ENCODE measurements around the gene KRT36. TPM values are rescaled to one million over a fixed set of nuclear protein-coding genes. Genes with fewer than 3 reads are reported as not detected.

KRT36 gene
- polyA plus RNA-seq (2011; rRNA removed): not detected in 2 replicates
- polyA minus RNA-seq (2011; rRNA and poly(A)+ RNA removed): not detected in 2 replicates

- DNase-seq (ENCODE audit: low read depth, low spot score): no peak
- Histone ChIP-seq H3K9me3 (ENCODE audit: control insufficient read depth, insufficient read depth, low read length) (peaks cover 6% of the 10 kb centered on the region; the same call in 1 of the 2 replicates), H3K27ac (ENCODE audit: low read depth, low read length) (no peak within 1 kb of the TSS), H3K27me3 (ENCODE audit: control insufficient read depth, insufficient read depth, low read length) (no peaks in the 10 kb centered on the region), H3K4me3 (ENCODE audit: low read depth, low read length) (no peak within 1 kb of the TSS)
- ChIA-PET POLR2A (no interaction called here), CTCF (no interaction called here)
- TF ChIP-seq CTCF (IDR thresholded peaks at IDR 0.05; ENCODE audit: low read depth, low read length): no peak
Observed at GRCh38 chr17:41489531-41489930, at the start of gene KRT36. TSS of gene KRT36 (minus strand) at chr17:41489910. CDS start at chr17:41489864, 46 bp downstream.

GRCh38 chr17:41539071-41539492, 49.4 kb upstream of the KRT36 start:
- H3K27ac ChIP-seq (ENCODE audit: low read depth, low read length): peak overlapping the region; percentile 61
- ChIA-PET CTCF (interaction anchor here (1.0 to 6.6 kb wide), 5 partner anchors 10 to 682 kb away, joined by 3 to 60 read pairs (median 5); no protein-coding TSS in a partner anchor), POLR2A (interaction anchor here (0.6 kb wide), 1 partner anchor 1016 kb away, joined by 3 read pairs; no protein-coding TSS in a partner anchor)
- no peaks in the 10 kb centered on the region for H3K27me3 ChIP-seq (ENCODE audit: control insufficient read depth, insufficient read depth, low read length)
- TF ChIP-seq CTCF (IDR thresholded peaks at IDR 0.05; ENCODE audit: low read depth, low read length): no peak
- H3K9me3 ChIP-seq (ENCODE audit: control insufficient read depth, insufficient read depth, low read length): no peaks in the 10 kb centered on the region; the same call in 1 of the 2 replicates
- DNase-seq (ENCODE audit: low read depth, low spot score): no peak
- no peak overlapping the region for H3K4me3 ChIP-seq (ENCODE audit: low read depth, low read length)

- Histone ChIP-seq H3K4me3 (ENCODE audit: low read depth, low read length) (no peak overlapping the region), H3K9me3 (ENCODE audit: control insufficient read depth, insufficient read depth, low read length) (no peaks in the 10 kb centered on the region; the same call in 1 of the 2 replicates), H3K27me3 (ENCODE audit: control insufficient read depth, insufficient read depth, low read length) (no peaks in the 10 kb centered on the region), H3K27ac (ENCODE audit: low read depth, low read length) (peak overlapping the region; percentile 61)
- TF ChIP-seq CTCF (IDR thresholded peaks at IDR 0.05; ENCODE audit: low read depth, low read length): no peak
- ChIA-PET CTCF (interaction anchor here (0.7 to 6.6 kb wide), 6 partner anchors 11 to 682 kb away, joined by 3 to 60 read pairs (median 5); no protein-coding TSS in a partner anchor), POLR2A (interaction anchor here (0.6 kb wide), 1 partner anchor 1016 kb away, joined by 3 read pairs; no protein-coding TSS in a partner anchor)
- no peak for DNase-seq (ENCODE audit: low read depth, low spot score)
Observed at GRCh38 chr17:41538565-41538991, 48.9 kb upstream of the KRT36 start.

GRCh38 chr17:41537990-41538389, 48.3 kb upstream of the KRT36 start:
- Histone ChIP-seq H3K9me3 (ENCODE audit: control insufficient read depth, insufficient read depth, low read length) (no peaks in the 10 kb centered on the region; the same call in 1 of the 2 replicates), H3K4me3 (ENCODE audit: low read depth, low read length) (no peak overlapping the region), H3K27ac (ENCODE audit: low read depth, low read length) (no peak overlapping the region), H3K27me3 (ENCODE audit: control insufficient read depth, insufficient read depth, low read length) (no peaks in the 10 kb centered on the region)
- ChIA-PET CTCF (interaction anchor here (0.7 to 6.6 kb wide), 6 partner anchors 11 to 681 kb away, joined by 3 to 60 read pairs (median 4); no protein-coding TSS in a partner anchor), POLR2A (no interaction called here)
- TF ChIP-seq CTCF (IDR thresholded peaks at IDR 0.05; ENCODE audit: low read depth, low read length): no peak
- no peak for DNase-seq (ENCODE audit: low read depth, low spot score)

GRCh38 chr17:41537614-41537954, 47.9 kb upstream of the KRT36 start:
- Histone ChIP-seq H3K4me3 (ENCODE audit: low read depth, low read length) (no peak overlapping the region), H3K27me3 (ENCODE audit: control insufficient read depth, insufficient read depth, low read length) (no peaks in the 10 kb centered on the region), H3K9me3 (ENCODE audit: control insufficient read depth, insufficient read depth, low read length) (no peaks in the 10 kb centered on the region; the same call in 1 of the 2 replicates), H3K27ac (ENCODE audit: low read depth, low read length) (no peak overlapping the region)
- CTCF ChIA-PET: interaction anchor here (1.2 to 6.6 kb wide), 4 partner anchors 12 to 681 kb away, joined by 3 to 60 read pairs (median 4); no protein-coding TSS in a partner anchor
- POLR2A ChIA-PET: no interaction called here
- TF ChIP-seq CTCF (IDR thresholded peaks at IDR 0.05; ENCODE audit: low read depth, low read length): no peak
- no peak for DNase-seq (ENCODE audit: low read depth, low spot score)
